ENCODE results near the gene CCDC134. TPM values are rescaled to one million over a fixed set of nuclear protein-coding genes. Genes with fewer than 3 reads are reported as not detected.

CCDC134 gene
- total and polyA plus RNA-seq, 3 experiments from 2014 or later: 5.5 to 19.9 (median 17.9) TPM

GRCh38 chr22:41875531-41876270 is 75.2 kb downstream of the CCDC134 start:
- peaks cover 8 to 17% (median 16%) of the 10 kb centered on the region in 3 donors for H3K4me1 Mint-ChIP-seq
- Histone ChIP-seq H3K27me3 (ENCODE audit: insufficient read depth, low read length, poor library complexity, severe bottlenecking) (no peaks in the 10 kb centered on the region), H3K36me3 (ENCODE audit: insufficient read depth, low read length) (peaks cover 40% of the 10 kb centered on the region), H3K27ac (ENCODE audit: low read depth, low read length) (no peak overlapping the region), H3K4me1 (ENCODE audit: insufficient read depth, low read length) (no peaks in the 10 kb centered on the region), H3K9me3 (ENCODE audit: low read length) (no peaks in the 10 kb centered on the region), H3K4me3 (ENCODE audit: low read length) (no peak overlapping the region)
- H3K27me3 Mint-ChIP-seq: no peaks in the 10 kb centered on the region
- POLR2A ChIA-PET: no interaction called here
- peak overlapping the region in 2 of 8 donors; percentile 35 to 43 for H3K27ac Mint-ChIP-seq
- no peaks in the 10 kb centered on the region for H3K9me3 Mint-ChIP-seq
- no peak overlapping the region for H3K4me3 Mint-ChIP-seq
- CTCF ChIA-PET: interaction anchor here (1.3 to 1.6 kb wide), 4 partner anchors 13 to 179 kb away, joined by 3 to 4 read pairs (median 4); no protein-coding TSS in a partner anchor
- DNase-seq: no peak
- peaks cover 13 to 85% (median 22%) of the 10 kb centered on the region in 3 donors for H3K36me3 Mint-ChIP-seq

Other genes starting within 250 kb of the CCDC134 start
- gene CSDC2, start 239.7 kb upstream of the CCDC134 start, total RNA-seq: not detected
- gene CSDC2, start 239.7 kb upstream of the CCDC134 start, polyA plus RNA-seq: not detected
- gene PMM1, start 210.8 kb upstream of the CCDC134 start, total RNA-seq: 10 to 100 TPM; 27.5 to 33.2 TPM
- 33.3 TPM for gene PMM1, start 210.8 kb upstream of the CCDC134 start, polyA plus RNA-seq
- 10 to 100 TPM; 84.2 to 86.9 TPM for gene DESI1, start 179.6 kb upstream of the CCDC134 start, total RNA-seq
- 12.5 TPM for gene DESI1, start 179.6 kb upstream of the CCDC134 start, polyA plus RNA-seq
- 100 to 1,000 TPM; 447 to 453 TPM for gene XRCC6, start 179.4 kb upstream of the CCDC134 start, total RNA-seq
- 456 TPM for gene XRCC6, start 179.4 kb upstream of the CCDC134 start, polyA plus RNA-seq
- gene SNU13, start 111.8 kb upstream of the CCDC134 start, total RNA-seq: 100 to 1,000 TPM; 315 to 324 TPM
- gene SNU13, start 111.8 kb upstream of the CCDC134 start, polyA plus RNA-seq: 270 TPM
- 10 to 100 TPM; 33.9 to 36.3 TPM for gene MEI1, start 101.2 kb upstream of the CCDC134 start, total RNA-seq
- gene MEI1, start 101.2 kb upstream of the CCDC134 start, polyA plus RNA-seq: 150 TPM
- gene SREBF2, start 32.4 kb downstream of the CCDC134 start, total RNA-seq: 10 to 100 TPM; 85.1 to 87.1 TPM
- gene SREBF2, start 32.4 kb downstream of the CCDC134 start, polyA plus RNA-seq: 24.5 TPM
- 1 to 10 TPM; 1.3 to 1.4 TPM for gene SHISA8, start 114.4 kb downstream of the CCDC134 start, total RNA-seq
- gene SHISA8, start 114.4 kb downstream of the CCDC134 start, polyA plus RNA-seq: not detected
- gene TNFRSF13C, start 126.1 kb downstream of the CCDC134 start, total RNA-seq: 1 to 10 TPM; 5.4 to 5.9 TPM
- 2.0 TPM for gene TNFRSF13C, start 126.1 kb downstream of the CCDC134 start, polyA plus RNA-seq
- 10 to 100 TPM; 73.2 to 77.5 TPM for gene CENPM, start 146.5 kb downstream of the CCDC134 start, total RNA-seq
- 19.2 TPM for gene CENPM, start 146.5 kb downstream of the CCDC134 start, polyA plus RNA-seq
- gene SEPTIN3, start 168.8 kb downstream of the CCDC134 start, total RNA-seq: under 1 TPM; 0.33 to 0.51 TPM
- gene SEPTIN3, start 168.8 kb downstream of the CCDC134 start, polyA plus RNA-seq: not detected
- gene WBP2NL, start 198.1 kb downstream of the CCDC134 start, total RNA-seq: under 1 TPM; 0.66 to 0.82 TPM
- 0.70 TPM for gene WBP2NL, start 198.1 kb downstream of the CCDC134 start, polyA plus RNA-seq